K562 (cell line): ENCODE results near the gene SLC7A14. TPM values are rescaled to one million over a fixed set of nuclear protein-coding genes. Genes with fewer than 3 reads are reported as not detected.
A peak's percentile ranks its signal among the peaks of the same experiment; 100 is the strongest.

ENCODE experiments used
- ATAC-seq: fragments of 200-7000 bp; cut with Tn5 transposase; 3 replicates; pipeline ENCODE4 v1.9.1; 2020; ENCODE audit warnings: moderate library complexity
- Bru-seq: library from RNA; stranded (reverse); fragments of 400-500 nt; gene quantifications from one replicate; lab custom pipeline; 2021; lab: Mats Ljungman, UMichigan
- BruChase-seq, 2 experiments: library from RNA; stranded (reverse); fragments of 400-500 nt; gene quantifications; one replicate each; lab custom pipeline; 2021; lab: Mats Ljungman, UMichigan
- BruUV-seq: library from RNA; stranded (reverse); fragments of 400-500 nt; replicated peaks from 2 replicates; lab custom pipeline; 2021; lab: Mats Ljungman, UMichigan
- CTCF ChIA-PET: fragments of 300-600 bp; formaldehyde crosslinking; extraction: SDS; loops from one replicate; lab custom pipeline; 2021; ENCODE audit warnings: low intra/inter-chr PET ratio; lab: Yijun Ruan, JAX
- POLR2A ChIA-PET: fragments of 300-600, 350-650 bp; sonication (Branson Sonifier 250); formaldehyde crosslinking; extraction: SDS; loops from one replicate; lab custom pipeline; 2021; ENCODE audit warnings: antibody characterized with exemption, inconsistent platforms; lab: Yijun Ruan, JAX
- DNase-seq, 4 experiments: peaks; one replicate each; pipeline versions ENCODE4 v3.0.0 to v3.0.0-alpha.2; 2011 to 2018; ENCODE audit warnings: low spot score in 3 of 4, mixed read lengths in 3 of 4; ENCODE audit errors: extremely low read depth in 1 of 4
- FAIRE-seq: peaks from 2 replicates; lab custom pipeline; 2011; peaks lifted over from hg19 to GRCh38; lab: Jason Lieb, UNC
- H2AFZ ChIP-seq: 2 replicates; pipeline ENCODE4 v1.6.0; 2011; ENCODE audit warnings: low read depth, low read length, control low read depth, inconsistent platforms
- H3K27ac ChIP-seq: fragments of 200-600 bp; 3 replicates; pipeline ENCODE4 v1.8.0; 2011; ENCODE audit warnings: low read depth, mild to moderate bottlenecking, control low read depth, inconsistent platforms, low read length, moderate library complexity, mixed read lengths; ENCODE audit errors: extremely low read depth
- H3K27me3 ChIP-seq, 2 experiments: fragments of 300-600 bp in 1 of 2; 2 replicates in 1 of 2; 3 replicates in 1 of 2; pipeline versions ENCODE4 v1.6.0 to v1.8.0; 2011; ENCODE audit warnings: inconsistent platforms in 2 of 2, low read length in 2 of 2, mild to moderate bottlenecking in 1 of 2, mixed read lengths in 1 of 2, moderate library complexity in 1 of 2; ENCODE audit not compliant: control insufficient read depth in 2 of 2, insufficient read depth in 2 of 2
- H3K36me3 ChIP-seq: fragments of 300-600 bp; 3 replicates; pipeline ENCODE4 v1.8.0; 2011; ENCODE audit warnings: mild to moderate bottlenecking, low read length, inconsistent platforms; ENCODE audit not compliant: control insufficient read depth, insufficient read depth
- H3K4me1 ChIP-seq, 2 experiments: fragments of 200-600 bp in 1 of 2; replicated peaks in 1 of 2; 2 replicates in 1 of 2; 3 replicates in 1 of 2; pipeline versions ENCODE4 v1.5.1 to v1.8.0; 2011; ENCODE audit warnings: inconsistent platforms in 2 of 2, low read length in 2 of 2, mild to moderate bottlenecking in 1 of 2, mixed read lengths in 1 of 2, moderate library complexity in 1 of 2; ENCODE audit not compliant: control insufficient read depth in 2 of 2, insufficient read depth in 2 of 2
- H3K4me2 ChIP-seq: 2 replicates; pipeline ENCODE4 v1.6.1; 2011; ENCODE audit warnings: low read length, control low read depth, inconsistent platforms, mixed read lengths; ENCODE audit not compliant: insufficient read depth
- H3K4me3 ChIP-seq: fragments of 200-600 bp; sonication (generic), shearing (Covaris generic); 2 replicates; pipeline ENCODE4 v1.5.1; 2016; ENCODE audit warnings: control low read depth, inconsistent platforms
- H3K79me2 ChIP-seq: fragments of 200-600 bp; 3 replicates; pipeline ENCODE4 v1.8.0; 2011; ENCODE audit warnings: low read length, inconsistent platforms; ENCODE audit not compliant: control insufficient read depth, insufficient read depth
- H3K9ac ChIP-seq, 2 experiments: 2 replicates each; pipeline versions ENCODE4 v1.6.0 to v1.6.1; 2011; ENCODE audit warnings: low read depth in 2 of 2, low read length in 2 of 2, control low read depth in 1 of 2, inconsistent platforms in 1 of 2, mild to moderate bottlenecking in 1 of 2, mixed read lengths in 1 of 2; ENCODE audit not compliant: insufficient read depth in 1 of 2
- H3K9me1 ChIP-seq: one replicate; pipeline ENCODE4 v1.6.0; 2011; ENCODE audit warnings: inconsistent platforms, mild to moderate bottlenecking, low read length, moderate library complexity; ENCODE audit not compliant: control insufficient read depth, insufficient read depth
- H3K9me3 ChIP-seq: replicated peaks from 2 replicates; pipeline ENCODE4 v1.5.1; 2011; ENCODE audit warnings: low read depth, low read length, inconsistent platforms; ENCODE audit not compliant: control insufficient read depth, insufficient read depth
- H4K20me1 ChIP-seq: replicated peaks from 2 replicates; pipeline ENCODE4 v1.6.1; 2011; ENCODE audit warnings: low read length, inconsistent platforms, mixed read lengths; ENCODE audit not compliant: control insufficient read depth, insufficient read depth
- BCL6 ChIP-seq: fragments of 250-450 bp; sonication (Bioruptor Pico); IDR thresholded peaks from 2 replicates; pipeline ENCODE4 v1.4.0; 2020
- BRD4 ChIP-seq: fragments of 200-600 bp; sonication (generic); IDR thresholded peaks from 2 replicates; pipeline ENCODE4 v1.6.1; 2017; ENCODE audit warnings: inconsistent platforms
- CBX5 ChIP-seq: IDR thresholded peaks from 2 replicates; pipeline ENCODE4 v1.6.1; 2014; ENCODE audit warnings: low read depth, borderline replicate concordance
- GTF2A2 ChIP-seq: IDR thresholded peaks from 2 replicates; pipeline ENCODE4 v1.6.1; 2016; ENCODE audit warnings: mild to moderate bottlenecking, missing genetic modification characterization, missing compliant biosample characterization
- KHSRP ChIP-seq: fragments of 450-650 bp; IDR thresholded peaks from 2 replicates; pipeline ENCODE4 v1.6.1; 2017
- KLF1 ChIP-seq: fragments of 450-650 bp; IDR thresholded peaks from 2 replicates; pipeline ENCODE4 v1.6.1; 2016; ENCODE audit warnings: missing genetic modification characterization, missing compliant biosample characterization
- OTX1 ChIP-seq: fragments of 450-650 bp; formaldehyde crosslinking; IDR thresholded peaks from 2 replicates; pipeline ENCODE4 v1.4.0; 2022; ENCODE audit warnings: mild to moderate bottlenecking
- SLC30A9 ChIP-seq: fragments of 250-450 bp; sonication (Bioruptor Pico); IDR thresholded peaks from 2 replicates; pipeline ENCODE4 v1.8.0; 2022; ENCODE audit warnings: mild to moderate bottlenecking, moderate library complexity
- SMARCB1 ChIP-seq: IDR thresholded peaks from 2 replicates; pipeline ENCODE4 v1.6.1; 2011; ENCODE audit warnings: improper control_type of control experiment, low read depth; ENCODE audit not compliant: insufficient read length
- ZNF583 ChIP-seq: fragments of 250-450 bp; sonication (Bioruptor Pico); IDR thresholded peaks from 2 replicates; pipeline ENCODE4 v1.4.0; 2020
- ZNF696 ChIP-seq: fragments of 250-450 bp; sonication (Bioruptor Pico); conservative IDR thresholded peaks from 2 replicates; pipeline ENCODE4 v1.4.0; 2020; ENCODE audit warnings: mild to moderate bottlenecking, moderate library complexity
- WGBS: fragments of 100-300 bp; shearing (Covaris generic); methylation state at CpG from one replicate; pipeline ENCODE4 v1.1.6; 2016; ENCODE audit warnings: low coverage, mixed read lengths; ENCODE audit not compliant: insufficient coverage; ENCODE audit errors: missing lambda C conversion rate; 5-methylcytosine and 5-hydroxymethylcytosine counted together
- in situ Hi-C: fragments of 300-500 bp; cut with MboI; formaldehyde crosslinking; loops from 4 replicates; pipeline ENCODE4 v1.15.0; 2018; ENCODE audit warnings: inconsistent platforms, mixed read lengths
- intact Hi-C: fragments of 100-400 bp; cut with micrococcal nuclease; formaldehyde crosslinking; loops from 2 replicates; pipeline ENCODE4 v1.14.2; 2022
- long read RNA-seq, 3 experiments: library from polyadenylated mRNA in 2 of 3; library from RNA in 1 of 3; unstranded in 2 of 3; stranded (forward) in 1 of 3; transcript quantifications; one replicate each; pipeline ENCODE4 v2.0.0, GENCODE V29; 2019 to 2022
- polyA minus RNA-seq, 3 experiments: library from RNA; depleted of rRNA, polyadenylated mRNA; stranded (reverse); fragments of >200 nt; gene quantifications; 2 replicates each; pipeline ENCODE4 v1.2.3, GENCODE V29; 2011
- polyA plus RNA-seq, 8 experiments: library from polyadenylated mRNA; depleted of rRNA in 4 of 8; stranded (reverse) in 5 of 8; unstranded in 3 of 8; fragments of >200 nt; fragmentation: Nextera tagmentation in 2 of 8; fragmentation: Illumina TruSeq in 1 of 8; extraction: Ambion mirVana in 2 of 8; extraction: Trizol in 1 of 8; gene quantifications; 2 replicates each; pipeline versions ENCODE4 v1.2.1 to v1.2.3, GENCODE V29; 2011 to 2014; ENCODE audit warnings: inconsistent platforms in 1 of 8, missing spikeins in 1 of 8
- total RNA-seq, 7 experiments: library from RNA; depleted of rRNA in 6 of 7; stranded (reverse); fragments of >200 nt in 6 of 7; fragmentation: Illumina TruSeq in 2 of 7; extraction: Trizol in 2 of 7; gene quantifications; 2 replicates each; pipeline versions ENCODE4 v1.2.1 to v1.2.3, GENCODE V29; 2011 to 2021; ENCODE audit warnings: low replicate concordance in 1 of 7

Gene SLC7A14
- not detected in 2 replicates for total RNA-seq (2011; cell fraction: chromatin; rRNA removed; ENCODE audit: low replicate concordance)
- not detected in 2 replicates for total RNA-seq (2011; cell fraction: nucleolus; rRNA removed)
- not detected in 2 replicates for total RNA-seq (2011; cell fraction: nucleoplasm; rRNA removed)
- total RNA-seq (2014; rRNA removed) (not detected in 2 replicates), total RNA-seq (2014; rRNA removed; fragmentation: Illumina TruSeq; extraction: Trizol) (not detected in 2 replicates), total RNA-seq (2015; rRNA removed; fragmentation: Illumina TruSeq; extraction: Trizol) (not detected in 2 replicates), total RNA-seq (2021) (not detected in 2 replicates), polyA plus RNA-seq (2011; rRNA removed) (not detected in 2 replicates), polyA plus RNA-seq (2014; fragmentation: Illumina TruSeq; extraction: Trizol) (not detected in 2 replicates), polyA plus RNA-seq (2014; fragmentation: Nextera tagmentation; extraction: Ambion mirVana) (not detected), polyA plus RNA-seq (2014; rRNA removed) (not detected in 2 replicates), polyA minus RNA-seq (2011; rRNA and poly(A)+ RNA removed) (under 0.01 TPM in 1 of 2 replicates, not detected in the other), Bru-seq, nascent RNA (percentile 3 among the genes with signal in this experiment), BruChase-seq, experiment 1, labeled RNA remaining after a 2-hour chase (not detected), BruChase-seq, experiment 2, labeled RNA remaining after a 6-hour chase (percentile 3 among the genes with signal in this experiment)
- not detected in 2 replicates for polyA plus RNA-seq (2011; cell fraction: cytosol; rRNA removed)
- not detected in 2 replicates for polyA plus RNA-seq (2011; cell fraction: nucleus; rRNA removed)
- not detected in 2 replicates for polyA plus RNA-seq (2012)
- polyA minus RNA-seq (2011; cell fraction: cytosol; rRNA and poly(A)+ RNA removed): not detected in 2 replicates
- not detected in 2 replicates for polyA minus RNA-seq (2011; cell fraction: nucleus; rRNA and poly(A)+ RNA removed)
- long read RNA-seq, experiment 1: 0 reads
- long read RNA-seq, experiment 2: 0 reads
- long read RNA-seq, experiment 3: 0 reads

- BruUV-seq: no TSS peak
- no peaks in the 10 kb centered on the region for H3K9me1 ChIP-seq
- H2AFZ ChIP-seq: no peak within 1 kb of the TSS
- no peak within 1 kb of the TSS for H3K4me3 ChIP-seq
- in situ Hi-C loops (no loop called here), intact Hi-C loops (no loop called here)
- ATAC-seq (no peak), FAIRE-seq (no peak), DNase-seq (no peak)
- H3K36me3 ChIP-seq: no peaks in the 10 kb centered on the region
- H3K79me2 ChIP-seq: no peaks in the 10 kb centered on the region
- H3K27ac ChIP-seq: no peak within 1 kb of the TSS
- H3K9me3 ChIP-seq: no peaks in the 10 kb centered on the region
- no peak within 1 kb of the TSS for H3K4me2 ChIP-seq
- H3K9ac ChIP-seq: no peak within 1 kb of the TSS
- peaks cover 0 to 16% of the 10 kb centered on the region in 2 experiments; a peak in 2 of 5 replicates for H3K4me1 ChIP-seq
- TF ChIP-seq GTF2A2 (tag) (no peak), ZNF583 (CRISPR knock-in tag) (no peak), KHSRP (no peak), ZNF696 (CRISPR knock-in tag) (no peak), SLC30A9 (CRISPR knock-in tag) (no peak), OTX1 (no peak), CBX5 (no peak), KLF1 (tag) (no peak), BCL6 (CRISPR knock-in tag) (no peak), BRD4 (no peak), SMARCB1 (no peak)
- ChIA-PET CTCF (no interaction called here), POLR2A (interaction anchor here (0.8 to 2.5 kb wide), 2 partner anchors 8 to 47 kb away, joined by 3 to 10 read pairs; no protein-coding TSS in a partner anchor)
- no peaks in the 10 kb centered on the region; a peak in 1 of 5 replicates for H3K27me3 ChIP-seq
- H4K20me1 ChIP-seq: no peaks in the 10 kb centered on the region
- WGBS: 18% methylated on average over 2 of the region's 12 CpGs
Measured at GRCh38 chr3:170585937-170586310, at the start of gene SLC7A14. SLC7A14 (minus strand) TSS chr3:170586075; CDS start chr3:170526936, 59,139 bp downstream.
